ENCODE data around the gene PLD3. TPM values are rescaled to one million over a fixed set of nuclear protein-coding genes. Genes with fewer than 3 reads are reported as not detected.

Gene PLD3
- total RNA-seq, 2 donors from 2014 or later: 386 to 531 TPM

GRCh38 chr19:40378509-40378908 lies 30.0 kb downstream of the PLD3 start:
- DNase-seq (ENCODE audit: low spot score): no peak
- no peaks in the 10 kb centered on the region for H3K27me3 ChIP-seq (replicated peaks; ENCODE audit: insufficient read depth)
- TF ChIP-seq, protein P1, sequence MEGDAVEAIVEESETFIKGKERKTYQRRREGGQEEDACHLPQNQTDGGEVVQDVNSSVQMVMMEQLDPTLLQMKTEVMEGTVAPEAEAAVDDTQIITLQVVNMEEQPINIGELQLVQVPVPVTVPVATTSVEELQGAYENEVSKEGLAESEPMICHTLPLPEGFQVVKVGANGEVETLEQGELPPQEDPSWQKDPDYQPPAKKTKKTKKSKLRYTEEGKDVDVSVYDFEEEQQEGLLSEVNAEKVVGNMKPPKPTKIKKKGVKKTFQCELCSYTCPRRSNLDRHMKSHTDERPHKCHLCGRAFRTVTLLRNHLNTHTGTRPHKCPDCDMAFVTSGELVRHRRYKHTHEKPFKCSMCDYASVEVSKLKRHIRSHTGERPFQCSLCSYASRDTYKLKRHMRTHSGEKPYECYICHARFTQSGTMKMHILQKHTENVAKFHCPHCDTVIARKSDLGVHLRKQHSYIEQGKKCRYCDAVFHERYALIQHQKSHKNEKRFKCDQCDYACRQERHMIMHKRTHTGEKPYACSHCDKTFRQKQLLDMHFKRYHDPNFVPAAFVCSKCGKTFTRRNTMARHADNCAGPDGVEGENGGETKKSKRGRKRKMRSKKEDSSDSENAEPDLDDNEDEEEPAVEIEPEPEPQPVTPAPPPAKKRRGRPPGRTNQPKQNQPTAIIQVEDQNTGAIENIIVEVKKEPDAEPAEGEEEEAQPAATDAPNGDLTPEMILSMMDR (IDR thresholded peaks at IDR 0.05): no peak
- H3K4me1 ChIP-seq (ENCODE audit: control insufficient read depth in 1 of 2, low read depth in 2 of 2): no peaks in the 10 kb centered on the region
- no peak overlapping the region for H3K27ac ChIP-seq
- H3K4me3 ChIP-seq: no peak overlapping the region
- ATAC-seq (ENCODE audit: insufficient number of reproducible peaks, low FRiP score, low read depth): no peak
- peaks cover 28% of the 10 kb centered on the region for H3K36me3 ChIP-seq
- H3K9me3 ChIP-seq: no peaks in the 10 kb centered on the region

- H3K36me3 ChIP-seq: peaks cover 19% of the 10 kb centered on the region
- no peak overlapping the region for H3K27ac ChIP-seq
- ATAC-seq (ENCODE audit: insufficient number of reproducible peaks, low FRiP score, low read depth): no peak
- no peaks in the 10 kb centered on the region for H3K9me3 ChIP-seq
- no peaks in the 10 kb centered on the region for H3K27me3 ChIP-seq (replicated peaks; ENCODE audit: insufficient read depth)
- DNase-seq (ENCODE audit: low spot score): no peak
- TF ChIP-seq, protein P1 (IDR thresholded peaks at IDR 0.05): no peak
- H3K4me1 ChIP-seq (ENCODE audit: control insufficient read depth in 1 of 2, low read depth in 2 of 2): no peaks in the 10 kb centered on the region
- H3K4me3 ChIP-seq: no peak overlapping the region
These were observed 31.1 kb downstream of the PLD3 start for GRCh38 chr19:40379446-40380198.

- peaks cover 16% of the 10 kb centered on the region for H3K36me3 ChIP-seq
- H3K4me3 ChIP-seq: no peak overlapping the region
- H3K27me3 ChIP-seq (replicated peaks; ENCODE audit: insufficient read depth): no peaks in the 10 kb centered on the region
- no peaks in the 10 kb centered on the region for H3K4me1 ChIP-seq (ENCODE audit: control insufficient read depth in 1 of 2, low read depth in 2 of 2)
- DNase-seq (ENCODE audit: low spot score) (no peak), ATAC-seq (ENCODE audit: insufficient number of reproducible peaks, low FRiP score, low read depth) (no peak)
- no peak overlapping the region for H3K27ac ChIP-seq
- TF ChIP-seq, protein P1 (IDR thresholded peaks at IDR 0.05): no peak
- H3K9me3 ChIP-seq: no peaks in the 10 kb centered on the region
These were observed 31.9 kb downstream of the PLD3 start for GRCh38 chr19:40380199-40381037.

GRCh38 chr19:40381321-40381720 lies 32.8 kb downstream of the PLD3 start:
- no peak overlapping the region for H3K27ac ChIP-seq
- DNase-seq (ENCODE audit: low spot score) (no peak), ATAC-seq (ENCODE audit: insufficient number of reproducible peaks, low FRiP score, low read depth) (no peak)
- TF ChIP-seq, protein P1 (IDR thresholded peaks at IDR 0.05): no peak
- H3K27me3 ChIP-seq (replicated peaks; ENCODE audit: insufficient read depth): no peaks in the 10 kb centered on the region
- H3K4me3 ChIP-seq: no peak overlapping the region
- no peaks in the 10 kb centered on the region for H3K9me3 ChIP-seq
- H3K36me3 ChIP-seq: peaks cover 16% of the 10 kb centered on the region
- no peaks in the 10 kb centered on the region for H3K4me1 ChIP-seq (ENCODE audit: control insufficient read depth in 1 of 2, low read depth in 2 of 2)

DNA sequence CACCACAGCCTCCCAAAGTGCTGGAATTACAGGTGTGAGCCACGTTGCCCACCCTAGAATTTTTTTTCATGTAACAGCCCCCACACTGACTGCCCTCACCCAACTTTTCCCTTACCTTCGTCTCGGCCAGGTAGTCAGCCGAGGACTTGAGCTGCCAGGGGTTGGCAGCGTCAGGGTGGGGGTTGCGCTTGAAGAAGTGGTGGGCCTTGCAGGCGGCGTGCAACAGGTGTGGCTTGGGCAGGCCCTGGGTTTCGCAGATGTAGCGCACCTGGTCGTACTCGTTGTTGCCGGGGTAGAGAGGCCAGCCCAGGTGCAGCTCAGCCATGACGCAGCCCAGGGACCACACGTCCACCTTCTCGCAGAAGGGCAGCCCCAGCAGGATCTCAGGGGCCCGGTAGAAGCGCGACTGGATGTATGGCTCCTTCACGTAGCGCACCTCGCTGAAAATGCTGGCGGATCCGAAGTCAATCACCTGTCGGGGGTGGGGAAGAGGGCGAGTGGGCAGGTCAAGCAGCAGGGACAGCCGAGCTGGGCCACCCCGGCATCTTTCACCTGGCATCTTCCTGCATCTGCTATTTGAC lies 35.3 kb downstream of the PLD3 start:
- no peak overlapping the region for H3K4me3 ChIP-seq
- TF ChIP-seq, protein P1 (IDR thresholded peaks at IDR 0.05): no peak

More for the DNA sequence above, 35.3 kb downstream of the PLD3 start:
- no peaks in the 10 kb centered on the region for H3K4me1 ChIP-seq (ENCODE audit: control insufficient read depth in 1 of 2, low read depth in 2 of 2)
- ATAC-seq (ENCODE audit: insufficient number of reproducible peaks, low FRiP score, low read depth) (no peak), DNase-seq (ENCODE audit: low spot score) (no peak)
- no peaks in the 10 kb centered on the region for H3K9me3 ChIP-seq
- H3K27me3 ChIP-seq (replicated peaks; ENCODE audit: insufficient read depth): no peaks in the 10 kb centered on the region
- H3K27ac ChIP-seq: no peak overlapping the region
- H3K36me3 ChIP-seq: no peaks in the 10 kb centered on the region

All from thoracic aorta (tissue), 2 donors.